T-helper 1 cell treated with Interleukin-12 subunit alpha and Interleukin-12 subunit beta and Interleukin-4 antibody, amounts not matched to agents 30 μg/mL and 1 μg/mL, for 36 hours (primary cell): ENCODE measurements around the gene RPA1.
"Not testable (repeated sequence)": the region's sequence is repeated elsewhere in the genome, so short reads cannot be mapped to it uniquely, and the experiment has no call there.

Source experiments
- H3K27ac Mint-ChIP-seq: one replicate; pipeline ENCODE4 v1.8.0; 2021; ENCODE audit warnings: mild to moderate bottlenecking, mixed read lengths
- H3K27me3 Mint-ChIP-seq: one replicate; pipeline ENCODE4 v1.8.0; 2021; ENCODE audit warnings: low read depth, mixed read lengths
- H3K36me3 Mint-ChIP-seq: one replicate; pipeline ENCODE4 v1.8.0; 2021; ENCODE audit warnings: low read depth, mixed read lengths
- H3K4me1 Mint-ChIP-seq: one replicate; pipeline ENCODE4 v1.8.0; 2021; ENCODE audit warnings: low read depth, mixed read lengths
- H3K4me3 Mint-ChIP-seq: one replicate; pipeline ENCODE4 v1.8.0; 2021; ENCODE audit warnings: mild to moderate bottlenecking, moderate library complexity, mixed read lengths
- H3K9me3 Mint-ChIP-seq: one replicate; pipeline ENCODE4 v1.8.0; 2021; ENCODE audit warnings: mixed read lengths

The RPA1 gene

DNA sequence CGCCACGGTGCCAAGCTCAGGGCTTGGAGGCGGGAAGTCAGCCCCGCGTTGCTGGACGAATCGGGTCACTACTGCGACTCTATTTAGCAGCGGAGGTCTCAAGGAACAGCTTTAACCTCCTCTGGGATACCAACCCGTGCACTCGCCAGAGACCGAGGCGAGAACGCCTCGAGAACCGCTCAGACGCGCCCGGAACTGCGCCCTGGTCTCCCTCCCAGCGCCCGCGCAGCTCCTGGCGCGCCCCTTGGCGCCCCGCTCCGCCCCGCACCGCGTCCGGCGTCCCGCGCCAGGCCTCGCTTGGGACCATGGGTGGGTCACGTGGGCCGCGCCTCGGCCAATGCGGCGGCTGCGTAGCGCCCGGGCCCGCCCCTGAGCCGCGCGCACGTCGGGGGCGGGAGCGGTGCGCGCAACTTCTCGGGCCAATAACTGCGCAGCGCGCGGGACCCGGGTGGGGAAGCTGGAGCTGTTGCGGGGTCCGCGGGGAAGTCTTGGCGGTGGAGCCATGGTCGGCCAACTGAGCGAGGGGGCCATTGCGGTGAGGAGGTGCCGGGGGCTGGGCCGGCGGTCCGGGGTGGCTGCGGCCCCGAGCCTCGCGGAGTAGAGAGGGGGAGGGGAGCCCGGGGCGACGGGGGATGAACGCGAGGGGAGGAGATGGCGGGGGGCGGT lies at the start of gene RPA1, which contains the start of gene SMYD4:
RPA1 (plus strand) TSS at position 414 of the 666 bp plus-strand sequence; CDS start at position 503, 89 bp downstream.
SMYD4 (minus strand) TSS at position 311 of the 666 bp plus-strand sequence. CDS start 1,908 bp downstream, outside the sequence.
- Mint-ChIP-seq H3K27me3 (no peaks in the 10 kb centered on the region), H3K36me3 (peaks cover 40% of the 10 kb centered on the region), H3K27ac (peak within 1 kb of the TSS; percentile 87), H3K4me1 (peaks cover 40% of the 10 kb centered on the region), H3K9me3 (no peaks in the 10 kb centered on the region), H3K4me3 (peak within 1 kb of the TSS; percentile 95)

DNA sequence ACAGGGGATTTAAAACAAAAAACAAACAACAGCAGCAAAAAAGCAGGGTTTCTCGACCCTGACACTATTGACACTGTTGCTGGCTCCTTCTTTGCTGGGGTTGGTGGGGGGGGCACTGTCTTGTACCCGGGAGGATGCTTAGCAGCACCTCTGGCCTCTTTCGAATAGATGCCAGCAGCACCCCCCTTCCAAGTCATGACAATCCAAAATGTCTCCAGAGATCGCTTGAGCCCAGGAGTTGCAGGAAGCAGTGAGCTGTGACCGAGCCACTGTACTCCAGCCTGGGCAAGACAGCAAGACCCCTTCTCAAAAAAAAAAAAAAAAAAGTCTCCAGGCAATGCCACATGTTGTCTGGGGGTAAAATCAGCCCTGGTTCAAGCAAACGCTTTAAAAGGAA lies 47.6 kb upstream of the RPA1 start:
- Mint-ChIP-seq H3K27me3 (no peaks in the 10 kb centered on the region), H3K9me3 (no peaks in the 10 kb centered on the region), H3K4me1 (peaks cover 11% of the 10 kb centered on the region), H3K4me3 (no peak overlapping the region), H3K36me3 (peaks cover 35% of the 10 kb centered on the region), H3K27ac (no peak overlapping the region)

DNA sequence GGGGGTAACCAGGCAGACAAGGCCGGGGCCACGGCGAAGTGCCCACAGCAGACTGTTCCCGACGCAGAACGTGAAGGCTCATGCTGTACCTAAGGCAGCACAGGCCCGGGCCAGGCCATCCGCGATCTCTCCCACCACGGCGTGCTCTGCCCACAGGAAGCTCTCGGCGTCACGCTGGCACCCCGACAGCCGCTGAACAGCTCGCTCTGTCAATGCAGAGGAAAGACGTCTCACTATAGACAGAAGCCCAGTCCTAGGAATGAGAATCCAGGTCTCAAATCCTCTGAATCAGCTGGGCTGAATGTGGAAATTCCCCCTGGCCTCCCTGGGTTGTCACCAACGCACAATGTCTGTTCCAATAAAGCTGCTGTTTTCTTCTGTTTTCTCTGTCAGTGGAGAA lies 46.5 kb upstream of the RPA1 start:
- no peaks in the 10 kb centered on the region for H3K9me3 Mint-ChIP-seq
- H3K27ac Mint-ChIP-seq: peak overlapping the region; percentile 63
- H3K36me3 Mint-ChIP-seq: peaks cover 36% of the 10 kb centered on the region
- H3K27me3 Mint-ChIP-seq: no peaks in the 10 kb centered on the region
- H3K4me1 Mint-ChIP-seq: peaks cover 11% of the 10 kb centered on the region
- no peak overlapping the region for H3K4me3 Mint-ChIP-seq

DNA sequence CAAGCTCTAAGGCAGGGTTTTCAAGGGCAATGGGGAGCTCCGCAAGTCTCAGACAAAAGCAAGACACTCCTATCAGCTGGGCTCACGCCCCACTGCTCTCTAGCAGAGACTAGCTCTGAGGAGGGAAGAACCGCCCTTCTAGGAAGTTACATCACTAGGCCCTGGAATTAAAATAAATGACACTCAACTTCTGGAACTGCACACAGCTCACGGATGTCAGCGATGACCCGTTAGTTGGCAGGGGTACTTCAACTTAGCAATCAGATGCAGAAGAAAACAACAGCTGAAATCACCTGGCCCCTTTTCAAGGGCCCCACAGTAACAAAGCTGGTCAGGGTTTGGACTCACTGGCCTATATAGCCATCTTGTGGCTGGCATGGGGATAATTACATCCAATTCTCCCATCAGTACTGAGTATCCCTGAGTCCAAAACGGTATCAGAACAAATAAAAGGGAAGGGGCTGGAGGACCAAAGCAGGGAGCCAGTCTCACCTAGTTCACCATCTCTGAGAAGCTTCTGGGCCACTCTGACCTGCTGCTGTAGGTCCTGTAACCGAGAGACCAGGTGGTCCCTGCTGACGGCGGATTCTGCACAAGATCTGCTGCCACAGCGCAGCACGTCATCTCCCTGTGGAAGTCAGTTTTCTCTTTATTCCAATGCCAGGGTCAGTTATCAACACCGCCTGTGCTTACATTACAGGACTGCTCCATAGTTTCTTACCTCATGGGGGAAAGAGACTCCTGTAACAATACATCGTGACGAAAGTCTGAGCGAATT lies 45.8 kb upstream of the RPA1 start:
- Mint-ChIP-seq H3K4me3 (no peak overlapping the region), H3K9me3 (no peaks in the 10 kb centered on the region), H3K27ac (peak overlapping the region; percentile 63), H3K27me3 (no peaks in the 10 kb centered on the region), H3K4me1 (peaks cover 11% of the 10 kb centered on the region), H3K36me3 (peaks cover 38% of the 10 kb centered on the region)

DNA sequence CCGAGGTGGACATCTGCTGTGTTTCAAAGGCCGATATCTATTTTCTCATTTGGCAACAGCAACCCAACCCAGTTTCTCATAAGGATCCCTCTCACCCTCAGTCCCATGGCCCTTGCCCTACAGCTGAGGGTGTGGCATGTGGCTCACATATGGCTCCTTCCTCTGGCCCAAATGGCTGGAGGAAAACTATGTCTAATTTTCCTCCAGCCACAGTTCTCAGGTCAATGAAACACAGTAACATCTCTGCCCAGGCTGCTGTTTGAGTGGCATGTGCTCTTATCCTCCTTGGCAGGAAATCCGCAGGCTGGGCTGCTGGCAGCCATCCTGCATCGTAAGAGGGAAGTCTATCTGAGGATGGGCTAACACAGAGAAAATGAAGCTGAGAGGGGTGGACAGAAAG lies 43.9 kb upstream of the RPA1 start:
- peaks cover 34% of the 10 kb centered on the region for H3K36me3 Mint-ChIP-seq

DNA sequence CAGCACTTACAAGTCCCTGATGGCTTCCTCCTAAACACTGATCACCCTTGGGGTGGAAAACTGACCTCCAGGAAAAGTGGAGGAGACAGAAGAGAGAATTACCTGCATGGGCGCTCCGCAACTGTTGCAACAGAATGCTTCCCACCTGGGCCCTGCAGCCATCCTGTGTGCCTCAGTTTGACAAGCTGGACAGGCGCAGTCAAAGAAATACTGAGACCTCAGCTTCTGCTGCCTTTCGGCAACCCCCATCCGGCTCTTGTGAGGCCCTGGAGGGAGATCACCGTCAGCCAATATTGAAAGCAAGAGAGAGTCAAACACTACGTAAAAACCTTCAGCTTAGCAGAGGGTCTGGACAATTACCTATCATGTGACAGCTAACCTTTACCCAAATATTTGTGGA lies 43.1 kb upstream of the RPA1 start:
- peaks cover 33% of the 10 kb centered on the region for H3K36me3 Mint-ChIP-seq
- H3K9me3 Mint-ChIP-seq: no peaks in the 10 kb centered on the region
- no peak overlapping the region for H3K4me3 Mint-ChIP-seq
- no peak overlapping the region for H3K27ac Mint-ChIP-seq
- no peaks in the 10 kb centered on the region for H3K27me3 Mint-ChIP-seq
- H3K4me1 Mint-ChIP-seq: peaks cover 11% of the 10 kb centered on the region

More for the DNA sequence above, 43.9 kb upstream of the RPA1 start:
- no peak overlapping the region for H3K4me3 Mint-ChIP-seq
- peaks cover 11% of the 10 kb centered on the region for H3K4me1 Mint-ChIP-seq
- no peaks in the 10 kb centered on the region for H3K9me3 Mint-ChIP-seq
- no peak overlapping the region for H3K27ac Mint-ChIP-seq
- H3K27me3 Mint-ChIP-seq: no peaks in the 10 kb centered on the region

DNA sequence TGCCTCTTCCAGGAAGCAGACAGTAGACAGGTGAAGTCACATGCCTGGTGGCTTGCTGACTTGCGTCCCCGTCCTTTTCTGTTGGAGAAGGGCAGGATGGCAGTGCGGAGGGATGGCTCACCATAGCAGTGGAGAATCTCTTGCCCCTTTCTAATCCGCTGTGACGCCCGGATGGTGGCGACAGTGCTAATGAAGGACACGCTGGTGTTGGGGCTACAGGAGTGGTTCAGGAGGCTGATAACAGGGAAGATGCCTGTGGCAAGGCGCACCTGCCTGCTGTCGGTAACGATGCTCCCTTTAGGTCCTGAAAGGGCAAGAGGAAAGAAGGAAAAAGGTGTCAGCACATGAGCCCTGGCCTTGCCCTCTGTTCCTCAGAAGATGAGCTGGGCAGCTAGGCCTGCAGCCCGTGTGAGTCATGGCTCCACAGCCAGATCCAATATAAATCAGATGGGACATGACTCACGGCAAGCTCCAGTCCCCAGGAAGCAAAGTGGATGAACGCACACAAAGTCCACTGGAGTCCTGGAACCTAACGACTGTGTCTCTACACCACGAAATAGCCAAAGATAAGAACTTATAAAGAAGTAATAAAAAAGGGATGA lies 42.4 kb upstream of the RPA1 start:
- peaks cover 11% of the 10 kb centered on the region for H3K4me1 Mint-ChIP-seq
- H3K27me3 Mint-ChIP-seq: no peaks in the 10 kb centered on the region
- no peaks in the 10 kb centered on the region for H3K9me3 Mint-ChIP-seq
- no peak overlapping the region for H3K4me3 Mint-ChIP-seq
- H3K36me3 Mint-ChIP-seq: peaks cover 28% of the 10 kb centered on the region
- H3K27ac Mint-ChIP-seq: no peak overlapping the region

DNA sequence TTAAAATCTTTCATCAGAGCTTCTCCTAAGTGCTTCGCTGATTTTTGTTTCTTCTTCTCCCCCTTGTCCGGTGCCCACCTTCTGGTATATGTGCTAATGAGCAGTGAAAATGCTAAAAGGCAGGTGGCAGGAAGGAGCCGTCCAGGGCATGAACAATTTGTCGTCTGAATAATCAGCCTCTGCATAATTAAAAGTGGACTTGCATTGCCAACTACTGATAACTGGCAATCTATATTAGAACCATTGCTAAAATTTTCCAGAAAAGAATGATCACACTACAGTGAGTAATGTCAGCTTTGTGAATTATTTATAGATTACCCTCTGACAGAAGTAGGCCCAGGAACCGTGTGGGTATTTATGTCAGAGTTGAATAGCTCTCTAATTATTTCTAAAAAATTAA lies 39.9 kb upstream of the RPA1 start:
- no peak overlapping the region for H3K27ac Mint-ChIP-seq
- no peaks in the 10 kb centered on the region for H3K9me3 Mint-ChIP-seq
- peaks cover 10% of the 10 kb centered on the region for H3K36me3 Mint-ChIP-seq
- peaks cover 2% of the 10 kb centered on the region for H3K4me1 Mint-ChIP-seq
- H3K27me3 Mint-ChIP-seq: no peaks in the 10 kb centered on the region
- H3K4me3 Mint-ChIP-seq: no peak overlapping the region

DNA sequence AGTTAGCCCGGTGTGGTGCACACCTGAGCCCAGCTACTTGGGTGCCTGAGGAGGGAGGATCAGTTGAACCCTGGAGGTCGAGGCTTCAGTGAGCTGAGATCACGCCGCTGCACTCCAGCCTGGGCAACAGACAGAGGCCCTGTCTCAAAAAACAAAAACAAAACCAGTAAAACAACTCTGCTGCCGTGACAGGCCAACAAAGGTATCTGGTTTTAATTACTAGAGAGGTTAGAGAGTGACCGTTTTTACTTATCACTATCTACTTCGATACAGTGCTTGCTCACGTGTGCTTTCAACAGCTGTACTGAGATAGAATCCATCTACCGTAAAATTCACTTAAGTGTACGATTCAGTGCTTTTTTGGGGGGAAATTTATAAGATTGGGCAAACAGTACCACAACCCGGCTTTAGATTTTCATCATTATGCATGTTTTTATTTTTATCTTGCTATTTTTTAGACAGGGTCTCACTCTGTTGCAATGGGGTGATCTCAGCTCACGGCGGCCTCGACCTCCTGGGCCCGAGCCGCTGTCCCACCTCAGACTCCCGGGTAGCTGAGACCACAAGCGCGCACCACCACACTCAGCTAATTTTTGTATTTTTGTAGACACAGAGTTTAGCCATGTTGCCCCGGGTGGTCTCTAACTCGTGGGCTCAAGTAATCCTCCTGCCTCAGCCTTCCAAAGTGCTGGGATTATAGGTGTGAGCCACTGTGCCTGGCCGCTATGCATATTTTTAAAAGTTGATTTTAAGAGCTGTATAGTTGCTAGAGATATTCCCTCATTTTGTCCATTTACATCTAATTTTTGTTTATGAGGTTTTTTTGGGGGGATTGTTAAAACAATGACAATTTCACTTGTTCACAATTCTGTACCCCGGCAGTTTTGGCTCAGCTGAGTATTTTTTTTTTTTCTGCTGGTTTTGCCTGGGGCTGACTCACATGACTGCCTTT lies 37.0 kb upstream of the RPA1 start:
- H3K4me1 Mint-ChIP-seq: peaks cover 7% of the 10 kb centered on the region
- no peak overlapping the region for H3K4me3 Mint-ChIP-seq
- H3K27me3 Mint-ChIP-seq: no peaks in the 10 kb centered on the region
- H3K36me3 Mint-ChIP-seq: peaks cover 12% of the 10 kb centered on the region
- H3K27ac Mint-ChIP-seq: no peak overlapping the region
- H3K9me3 Mint-ChIP-seq: no peaks in the 10 kb centered on the region

DNA sequence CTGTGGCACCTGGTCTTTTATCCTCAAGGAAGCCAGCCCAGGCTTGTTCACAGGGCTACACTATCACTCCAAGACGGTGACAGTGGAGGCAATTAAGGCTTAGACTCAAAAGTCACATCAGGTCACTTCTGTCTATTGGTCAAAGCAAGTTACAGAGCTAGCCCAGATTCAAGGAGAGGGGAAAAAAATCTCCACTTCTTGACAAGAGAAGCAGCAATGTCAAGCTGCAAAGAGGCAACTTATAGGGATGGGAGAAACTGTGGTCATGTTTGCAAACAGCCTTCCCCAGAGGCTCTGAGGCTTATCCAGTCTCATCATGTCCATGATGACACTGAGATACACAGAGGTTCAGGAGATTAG lies 36.4 kb upstream of the RPA1 start:
- Mint-ChIP-seq H3K9me3 (no peaks in the 10 kb centered on the region), H3K27me3 (no peaks in the 10 kb centered on the region), H3K27ac (no peak overlapping the region), H3K4me3 (no peak overlapping the region), H3K4me1 (peaks cover 7% of the 10 kb centered on the region), H3K36me3 (peaks cover 12% of the 10 kb centered on the region)

DNA sequence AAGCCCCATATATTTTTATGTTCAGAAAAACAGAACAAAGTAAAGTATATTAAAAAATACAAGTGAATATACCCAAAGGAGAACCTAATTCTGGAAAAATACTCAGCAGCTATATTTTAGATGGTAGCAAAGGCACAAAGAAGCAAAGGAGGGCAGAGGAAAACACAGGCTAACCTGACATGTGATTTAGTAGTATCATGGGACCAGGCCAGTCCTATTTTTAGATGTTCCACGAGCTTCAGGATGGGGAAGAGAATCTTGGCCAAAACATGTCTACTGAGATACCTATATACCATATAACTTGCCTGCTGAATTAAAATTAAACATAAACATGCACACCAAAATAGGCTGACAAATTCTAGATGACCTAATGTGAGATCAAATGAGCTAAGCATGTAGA lies 33.0 kb upstream of the RPA1 start:
- H3K4me1 Mint-ChIP-seq: peaks cover 7% of the 10 kb centered on the region
- H3K27ac Mint-ChIP-seq: peak overlapping the region; percentile 8
- no peaks in the 10 kb centered on the region for H3K9me3 Mint-ChIP-seq
- peaks cover 16% of the 10 kb centered on the region for H3K36me3 Mint-ChIP-seq
- H3K27me3 Mint-ChIP-seq: no peaks in the 10 kb centered on the region
- no peak overlapping the region for H3K4me3 Mint-ChIP-seq

DNA sequence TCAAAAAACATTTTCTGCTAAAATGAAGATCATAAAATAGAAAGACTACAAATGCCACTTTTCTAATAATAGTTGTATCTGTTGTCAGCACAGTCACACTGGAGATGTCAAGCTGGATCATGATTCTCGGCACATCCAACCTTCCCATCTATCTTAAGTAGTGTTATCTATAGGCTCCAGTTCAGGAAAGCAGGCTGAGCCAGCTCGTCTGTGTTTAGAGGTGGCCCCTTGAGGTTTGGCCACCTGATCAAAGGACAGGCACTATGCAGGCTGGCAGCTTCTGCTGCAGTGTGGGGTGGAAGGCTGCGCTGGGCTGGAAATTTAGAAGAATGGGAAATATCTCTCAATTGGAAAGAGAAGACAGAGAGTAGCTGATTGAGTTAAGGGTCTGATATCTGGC lies 32.5 kb upstream of the RPA1 start:
- no peak overlapping the region for H3K27ac Mint-ChIP-seq
- H3K36me3 Mint-ChIP-seq: peaks cover 16% of the 10 kb centered on the region
- H3K4me1 Mint-ChIP-seq: peaks cover 7% of the 10 kb centered on the region
- no peaks in the 10 kb centered on the region for H3K9me3 Mint-ChIP-seq
- H3K4me3 Mint-ChIP-seq: no peak overlapping the region
- H3K27me3 Mint-ChIP-seq: no peaks in the 10 kb centered on the region

DNA sequence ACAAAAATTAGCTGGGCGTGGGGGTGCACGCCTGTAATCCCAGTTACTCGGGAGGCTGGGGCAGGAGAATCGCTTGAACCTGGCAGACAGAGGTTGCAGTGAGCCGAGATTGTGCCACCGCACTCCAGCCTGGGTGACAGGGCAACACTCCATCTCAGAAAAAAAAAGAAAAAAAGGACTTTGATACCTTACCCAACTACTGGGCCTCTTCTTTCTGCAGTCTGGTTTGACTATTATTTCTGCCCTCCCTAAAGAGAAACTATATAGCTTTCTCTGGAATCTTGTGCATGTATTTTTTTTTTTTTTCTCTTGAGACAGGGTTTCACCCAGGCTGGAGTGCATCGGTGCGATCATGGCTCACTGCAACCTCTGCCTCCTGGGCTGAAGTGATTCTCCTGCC lies 32.0 kb upstream of the RPA1 start:
- not testable (repeated sequence) for H3K4me1 Mint-ChIP-seq, H3K27me3 Mint-ChIP-seq, H3K9me3 Mint-ChIP-seq, H3K4me3 Mint-ChIP-seq, H3K27ac Mint-ChIP-seq
- H3K36me3 Mint-ChIP-seq: peaks cover 16% of the 10 kb centered on the region

DNA sequence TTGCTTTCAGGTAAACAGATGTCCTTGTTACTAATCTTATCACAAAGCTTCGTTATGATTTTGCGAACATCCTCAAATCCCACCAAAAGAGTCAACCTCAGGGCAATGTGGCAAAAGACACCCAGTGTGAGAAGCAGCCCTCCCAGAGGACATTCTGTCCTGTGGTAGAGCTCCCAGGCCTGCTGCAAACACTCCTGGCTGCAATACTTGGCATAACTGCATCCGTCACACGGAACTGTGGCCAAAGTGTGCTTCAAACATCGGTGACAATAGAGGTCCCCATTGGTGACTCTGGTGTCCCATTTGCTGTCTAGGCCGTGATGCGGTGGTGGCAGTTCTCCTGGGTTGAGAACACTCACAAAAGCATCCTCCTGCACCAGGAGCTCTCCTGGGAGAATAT lies 29.6 kb upstream of the RPA1 start:
- Mint-ChIP-seq H3K36me3 (peaks cover 21% of the 10 kb centered on the region), H3K9me3 (no peaks in the 10 kb centered on the region), H3K27me3 (no peaks in the 10 kb centered on the region), H3K4me3 (no peak overlapping the region), H3K4me1 (peaks cover 4% of the 10 kb centered on the region), H3K27ac (no peak overlapping the region)
